ENCODE data around the gene TRIP12.
"Not testable (repeated sequence)": the region's sequence is repeated elsewhere in the genome, so short reads cannot be mapped to it uniquely, and the experiment has no call there.

TRIP12 gene

DNA sequence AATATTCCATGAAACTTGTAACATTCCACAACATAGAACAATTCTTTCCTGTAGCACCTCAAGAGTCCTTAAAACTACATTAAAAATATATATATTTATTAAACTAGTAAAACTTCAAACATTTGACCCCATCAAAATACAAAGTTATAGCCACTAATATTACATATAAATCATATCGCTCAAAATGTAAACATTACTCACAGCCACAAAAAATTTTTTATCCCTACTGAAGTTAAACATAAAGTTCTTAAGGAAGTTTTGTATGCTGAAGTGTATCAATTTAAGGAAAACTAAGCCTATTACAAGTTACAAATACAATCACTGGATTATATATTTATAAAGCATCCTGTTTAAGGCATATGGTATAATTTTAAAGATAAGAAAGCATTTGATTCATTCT, 127.2 kb downstream of the TRIP12 start:
- no peak overlapping the region for H3K4me3 ChIP-seq (ENCODE audit: low read depth, low read length)
- TF ChIP-seq, protein P1, sequence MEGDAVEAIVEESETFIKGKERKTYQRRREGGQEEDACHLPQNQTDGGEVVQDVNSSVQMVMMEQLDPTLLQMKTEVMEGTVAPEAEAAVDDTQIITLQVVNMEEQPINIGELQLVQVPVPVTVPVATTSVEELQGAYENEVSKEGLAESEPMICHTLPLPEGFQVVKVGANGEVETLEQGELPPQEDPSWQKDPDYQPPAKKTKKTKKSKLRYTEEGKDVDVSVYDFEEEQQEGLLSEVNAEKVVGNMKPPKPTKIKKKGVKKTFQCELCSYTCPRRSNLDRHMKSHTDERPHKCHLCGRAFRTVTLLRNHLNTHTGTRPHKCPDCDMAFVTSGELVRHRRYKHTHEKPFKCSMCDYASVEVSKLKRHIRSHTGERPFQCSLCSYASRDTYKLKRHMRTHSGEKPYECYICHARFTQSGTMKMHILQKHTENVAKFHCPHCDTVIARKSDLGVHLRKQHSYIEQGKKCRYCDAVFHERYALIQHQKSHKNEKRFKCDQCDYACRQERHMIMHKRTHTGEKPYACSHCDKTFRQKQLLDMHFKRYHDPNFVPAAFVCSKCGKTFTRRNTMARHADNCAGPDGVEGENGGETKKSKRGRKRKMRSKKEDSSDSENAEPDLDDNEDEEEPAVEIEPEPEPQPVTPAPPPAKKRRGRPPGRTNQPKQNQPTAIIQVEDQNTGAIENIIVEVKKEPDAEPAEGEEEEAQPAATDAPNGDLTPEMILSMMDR (IDR thresholded peaks at IDR 0.05; ENCODE audit: low read depth, low read length, missing control alignments), result no peak
- no peak for DNase-seq (ENCODE audit: low read depth)

DNA sequence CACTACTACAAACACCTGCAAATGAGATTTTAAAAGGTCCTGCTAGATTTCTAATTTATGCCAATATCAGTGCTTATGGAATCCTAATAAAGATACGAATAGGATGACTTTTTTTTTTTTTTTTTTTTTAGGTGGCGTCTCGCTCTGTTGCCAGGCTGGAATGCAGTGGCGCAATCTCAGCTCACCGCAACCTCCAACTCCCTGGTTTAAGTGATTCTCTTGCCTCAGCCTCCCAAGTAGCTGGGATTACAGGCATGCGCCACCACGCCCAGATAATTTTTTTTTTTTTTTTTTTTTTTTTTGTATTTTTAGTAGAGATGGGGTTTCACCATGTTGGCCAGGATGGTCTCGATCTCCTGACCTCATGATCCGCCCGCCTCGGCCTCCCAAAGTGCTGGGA, 135.5 kb downstream of the TRIP12 start:
- H3K4me3 ChIP-seq (ENCODE audit: low read depth, low read length); DNase-seq (ENCODE audit: low read depth): not testable (repeated sequence)

DNA sequence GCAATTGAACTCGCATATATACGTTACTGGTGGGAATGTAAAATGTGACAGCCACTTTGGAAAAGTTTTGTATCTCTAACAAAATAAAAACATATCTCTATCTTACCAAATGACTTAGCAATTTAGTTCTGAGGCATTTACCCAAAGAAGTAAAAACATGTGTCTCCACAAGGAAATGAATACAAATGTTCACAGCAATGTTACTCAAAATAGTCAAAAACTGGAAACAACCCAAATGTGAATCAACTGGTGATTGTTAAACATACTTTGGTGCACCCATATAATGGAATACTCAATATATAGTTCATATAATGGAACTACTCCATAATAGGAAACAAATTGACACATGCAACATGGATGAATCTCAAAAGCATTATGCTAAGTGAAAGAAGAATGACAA, 137.0 kb downstream of the TRIP12 start:
- no peak overlapping the region for H3K4me3 ChIP-seq (ENCODE audit: low read depth, low read length)
- TF ChIP-seq, protein P1 (IDR thresholded peaks at IDR 0.05; ENCODE audit: low read depth, low read length, missing control alignments), result no peak
- DNase-seq (ENCODE audit: low read depth), result no peak

DNA sequence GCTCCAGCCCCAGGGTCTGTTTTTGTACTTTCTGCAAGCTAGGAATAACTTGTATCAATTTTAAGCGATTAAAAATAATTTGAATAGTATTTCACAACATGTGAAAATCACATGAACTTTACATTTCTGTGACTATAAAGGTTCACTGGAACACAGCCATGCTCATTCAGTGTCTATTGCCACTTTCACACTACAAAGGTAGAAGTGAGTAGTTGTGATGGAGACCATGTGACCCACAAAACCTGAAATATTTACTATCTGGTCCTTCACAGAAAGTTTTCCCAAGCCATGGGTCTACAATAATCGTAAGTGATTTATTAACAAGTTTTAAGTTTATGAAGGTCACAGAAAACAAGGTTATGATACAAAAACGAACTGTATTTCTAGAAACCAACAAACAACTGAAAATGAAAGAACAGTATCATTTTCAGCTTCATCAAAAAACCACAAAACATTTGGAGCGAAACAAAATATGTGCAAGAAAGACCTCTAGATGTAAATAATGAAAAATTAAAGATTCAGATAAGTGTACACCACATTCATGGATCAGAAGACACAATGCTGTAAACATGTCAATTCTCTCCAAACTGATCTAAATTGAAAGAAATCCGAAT, 138.6 kb downstream of the TRIP12 start:
- no peak overlapping the region for H3K4me3 ChIP-seq (ENCODE audit: low read depth, low read length)
- TF ChIP-seq, protein P1 (IDR thresholded peaks at IDR 0.05; ENCODE audit: low read depth, low read length, missing control alignments), result no peak
- no peak for DNase-seq (ENCODE audit: low read depth)

DNA sequence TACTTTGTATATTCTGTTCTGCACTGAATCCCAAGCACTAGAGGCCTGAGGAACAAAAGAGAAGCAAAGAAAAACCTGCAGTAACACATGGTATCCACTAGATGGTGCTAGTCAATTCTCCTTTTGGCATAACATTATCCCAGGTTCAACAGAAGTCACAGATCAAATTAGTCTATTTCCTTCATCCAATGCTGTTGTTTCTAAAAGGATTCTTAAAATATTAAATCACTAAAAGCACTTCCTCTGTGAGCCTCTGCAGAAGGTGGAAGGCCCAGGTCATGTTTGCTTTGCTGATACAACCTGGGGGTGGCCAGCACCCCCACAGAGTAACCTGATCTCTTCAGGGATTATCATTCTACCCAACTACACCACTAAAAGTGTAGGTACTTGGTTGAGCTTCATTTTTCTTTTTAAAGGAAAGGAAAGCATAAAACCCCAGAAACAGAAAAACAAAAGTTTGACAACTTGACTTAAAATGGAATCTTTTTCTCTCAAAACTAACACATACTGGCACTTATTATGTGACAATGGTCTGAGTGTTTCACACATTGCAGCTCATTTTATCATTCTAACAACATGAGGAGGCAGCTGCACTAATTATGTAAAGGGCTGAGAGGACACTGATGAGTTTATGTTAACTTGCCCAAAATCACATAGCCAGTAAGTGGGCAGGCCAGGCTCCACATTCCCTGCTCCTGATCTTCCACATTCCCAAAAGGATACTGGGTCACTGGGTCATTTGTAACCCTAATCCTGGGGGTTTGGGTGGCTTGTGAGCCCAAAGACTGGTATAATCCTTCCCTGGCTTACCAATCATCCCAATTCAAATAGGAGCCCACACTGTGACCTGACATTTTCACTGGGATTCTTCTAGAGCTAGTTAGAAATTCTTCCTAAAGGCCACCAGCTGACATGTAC, 140.7 kb downstream of the TRIP12 start:
- no peak overlapping the region for H3K4me3 ChIP-seq (ENCODE audit: low read depth, low read length)
- TF ChIP-seq, protein P1 (IDR thresholded peaks at IDR 0.05; ENCODE audit: low read depth, low read length, missing control alignments), result peak; percentile 89
- DNase-seq (ENCODE audit: low read depth), result no peak

DNA sequence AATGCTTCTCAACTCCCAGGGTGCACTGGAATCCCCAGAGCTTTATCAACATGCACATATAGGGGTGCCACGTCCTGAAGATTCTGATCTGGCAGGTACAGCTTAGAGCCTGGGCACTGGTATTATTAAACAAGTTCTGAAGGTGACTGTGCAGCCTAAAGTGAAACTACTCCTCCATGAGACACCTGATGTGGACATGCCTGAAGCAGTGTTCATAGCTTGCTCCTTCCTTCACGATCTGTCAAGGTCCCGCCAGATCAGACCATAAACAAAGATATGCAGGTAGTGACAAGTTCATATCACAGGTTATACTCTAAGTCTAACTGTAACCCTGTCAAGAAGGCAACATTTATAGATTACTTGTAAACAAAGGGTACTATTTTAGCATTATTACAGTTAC, 142.2 kb downstream of the TRIP12 start:
- DNase-seq (ENCODE audit: low read depth), result no peak
- TF ChIP-seq, protein P1 (IDR thresholded peaks at IDR 0.05; ENCODE audit: low read depth, low read length, missing control alignments), result no peak

DNA sequence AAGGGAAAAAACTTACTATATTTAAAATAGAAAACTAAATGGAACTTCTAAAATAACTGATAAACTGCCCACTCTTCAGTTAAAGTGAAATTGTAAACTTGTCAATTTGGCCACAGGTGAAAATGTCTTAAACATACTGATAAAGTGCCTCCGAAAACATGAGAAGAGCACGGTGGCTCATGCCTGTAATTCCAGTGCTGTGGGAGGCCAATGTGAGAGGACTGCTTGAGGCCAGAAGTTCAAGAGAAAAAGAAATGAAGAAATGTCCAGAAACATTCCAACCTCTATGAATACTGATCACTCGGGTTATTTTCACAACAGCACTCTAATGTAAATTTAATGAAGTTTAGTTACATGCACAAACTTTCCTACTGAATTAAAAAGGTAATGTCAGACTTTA, 144.1 kb downstream of the TRIP12 start:
- TF ChIP-seq, protein P1 (IDR thresholded peaks at IDR 0.05; ENCODE audit: low read depth, low read length, missing control alignments), result no peak
- H3K4me3 ChIP-seq (ENCODE audit: low read depth, low read length), result no peak overlapping the region
- no peak for DNase-seq (ENCODE audit: low read depth)

More for the DNA sequence above, 142.2 kb downstream of the TRIP12 start:
- H3K4me3 ChIP-seq (ENCODE audit: low read depth, low read length), result no peak overlapping the region
